ENCODE results near the gene BARHL1.

DNA sequence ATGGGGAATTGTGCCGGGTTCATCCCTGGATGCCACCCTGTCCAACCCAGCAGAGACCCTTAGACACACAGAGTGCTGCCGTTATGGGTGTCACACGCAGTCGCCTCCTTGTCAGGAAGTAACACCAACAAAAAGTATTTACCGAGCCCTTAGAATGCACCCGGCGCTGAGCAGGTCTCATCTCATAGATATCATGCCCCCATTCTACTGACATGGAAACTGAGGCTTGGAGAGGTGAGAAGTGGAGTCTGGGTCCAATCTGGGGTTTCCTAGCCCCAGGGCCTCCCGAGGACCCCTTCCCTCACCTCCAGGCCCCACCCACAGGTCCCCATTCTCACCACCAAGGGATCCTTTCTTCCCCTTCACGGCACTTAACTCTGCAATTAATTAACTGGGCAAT, 36.8 kb upstream of the BARHL1 start:
- TF ChIP-seq CTCF (conservative IDR thresholded peaks at IDR 0.05 in 1 of 2, IDR thresholded peaks at IDR 0.05 in 1 of 2; ENCODE audit: low read depth in 1 of 2, low read length in 2 of 2) = no peak
- TF ChIP-seq EZH2 (IDR thresholded peaks at IDR 0.05; ENCODE audit: low read length, missing control alignments) = no peak

Data from fibroblast of lung (primary cell).